HG03565 (cell line): ENCODE results near the gene ANGPTL1.

Experiments used
- ATAC-seq: cut with Tn5 transposase; IDR thresholded peaks from one replicate; pipeline ENCODE4 v1.9.1; 2021; ENCODE audit warnings: mild to moderate bottlenecking, moderate library complexity; ENCODE audit not compliant: unreplicated experiment

The ANGPTL1 gene

DNA sequence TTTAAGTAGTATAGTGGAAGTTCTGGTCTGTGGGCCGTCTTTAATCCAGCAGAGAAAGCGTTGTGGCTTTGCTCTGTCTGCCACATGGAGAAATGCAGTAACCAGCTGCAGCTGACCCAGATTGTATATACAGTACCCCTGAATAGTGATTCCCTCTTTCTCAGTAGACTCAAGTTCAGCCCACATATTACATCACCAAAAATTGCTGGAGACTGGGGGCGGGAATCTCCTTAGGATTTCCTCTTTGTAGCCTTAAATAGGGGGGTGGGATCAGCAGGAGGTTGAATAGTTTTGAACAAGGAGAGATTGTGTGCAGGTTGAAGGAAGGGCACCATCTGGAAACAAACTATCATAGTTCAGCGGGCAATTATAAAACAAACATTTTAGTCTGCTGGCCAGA lies at the start of gene ANGPTL1:
Gene ANGPTL1 (minus strand): TSS at position 134 of the 400 bp plus-strand sequence. CDS start 5,301 bp downstream, outside the sequence.
- no peak for ATAC-seq

DNA sequence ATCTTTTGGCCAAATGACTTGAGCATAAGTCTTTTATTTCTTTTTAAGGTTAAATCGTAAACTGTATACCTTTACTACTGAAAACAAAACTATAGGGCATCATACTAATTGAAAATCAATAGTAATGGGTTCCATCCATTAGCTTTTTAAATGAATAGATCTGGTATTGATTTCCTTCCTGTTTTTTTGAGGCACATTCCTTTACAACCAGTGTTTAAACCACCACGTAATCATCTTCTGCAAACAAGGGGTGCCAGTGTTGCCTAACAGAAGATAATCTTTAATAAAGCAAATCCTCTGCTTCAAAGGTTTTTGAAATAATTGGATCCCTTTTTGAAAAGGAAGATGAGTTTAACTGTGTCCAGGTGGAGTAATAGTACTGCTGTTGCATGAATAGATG lies 48.7 kb upstream of the ANGPTL1 start:
- ATAC-seq = no peak

DNA sequence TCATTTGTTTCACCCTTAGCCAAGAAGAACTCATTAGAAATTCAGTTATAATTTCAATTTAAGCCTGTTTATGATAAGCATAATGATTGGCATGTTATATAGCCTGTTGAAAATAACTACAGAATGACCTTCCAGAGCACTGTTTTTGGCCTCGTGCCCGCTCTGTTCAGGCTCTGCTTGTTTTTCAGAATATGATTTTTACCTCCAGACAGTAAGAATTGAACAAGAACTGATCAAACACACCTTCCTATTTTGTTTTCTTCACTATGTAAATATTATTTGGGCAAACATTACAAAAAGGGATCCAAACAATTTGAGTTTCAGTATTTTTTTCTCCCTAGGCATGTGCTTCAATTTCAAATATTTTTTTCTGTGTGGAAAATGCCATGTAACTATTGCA lies 48.1 kb upstream of the ANGPTL1 start:
- ATAC-seq = no peak

- no peak for ATAC-seq
Observed at GRCh38 chr1:178918308-178918707, 47.4 kb upstream of the ANGPTL1 start.

- no peak for ATAC-seq
Observed at GRCh38 chr1:178916448-178917174, 45.7 kb upstream of the ANGPTL1 start.

DNA sequence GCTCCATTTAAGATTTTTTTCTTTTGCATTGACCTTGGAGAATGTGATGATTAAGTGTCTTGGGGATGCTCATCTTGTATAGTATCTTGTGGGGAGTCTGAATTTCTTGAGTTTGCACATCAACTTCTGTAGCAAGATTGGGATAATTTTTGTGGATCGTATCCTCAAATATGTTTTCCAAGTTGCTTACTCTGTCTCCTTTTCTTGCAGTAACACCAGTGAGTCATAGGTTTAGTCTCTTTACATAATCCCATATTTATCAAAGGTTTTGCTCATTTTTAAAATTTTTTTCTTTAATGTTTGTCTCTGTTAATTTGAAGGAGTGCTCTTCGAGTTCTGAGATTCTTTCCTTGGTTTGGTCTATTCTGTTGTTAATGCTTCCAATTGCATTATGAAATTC lies 41.7 kb upstream of the ANGPTL1 start:
- ATAC-seq = no peak

GRCh38 chr1:178910023-178910422 lies 39.1 kb upstream of the ANGPTL1 start:
- ATAC-seq = no peak

GRCh38 chr1:178908358-178908757 lies 37.5 kb upstream of the ANGPTL1 start:
- ATAC-seq = no peak

DNA sequence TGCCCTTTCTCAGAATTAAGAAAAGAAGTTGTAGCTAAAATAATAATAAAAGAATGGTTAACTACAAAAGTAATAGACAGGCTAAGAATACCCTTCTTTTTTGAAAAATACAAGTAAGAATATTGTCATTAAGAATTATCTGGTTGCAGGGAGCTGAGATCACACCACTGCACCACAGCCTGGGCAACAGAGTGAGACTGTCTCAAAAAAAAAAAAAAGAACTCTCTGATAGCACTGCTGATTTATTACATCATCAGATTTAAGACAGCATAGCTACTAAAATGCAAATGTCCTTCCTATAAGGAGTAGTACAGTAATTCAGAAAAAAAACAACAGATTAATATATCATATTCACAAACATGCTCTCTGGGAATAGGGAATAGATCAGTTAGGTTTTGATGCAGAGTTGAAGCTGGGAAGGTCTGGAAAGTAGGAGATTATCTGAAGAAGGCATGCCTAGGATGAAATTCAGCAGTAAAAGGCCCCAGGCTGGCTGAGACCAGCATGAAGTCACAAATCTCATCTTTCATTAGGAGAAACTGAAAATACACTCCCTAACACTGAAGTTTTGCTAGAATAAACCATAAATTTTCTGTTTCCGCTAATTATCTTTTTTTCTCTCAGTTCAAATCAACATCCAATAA lies 30.7 kb upstream of the ANGPTL1 start:
- ATAC-seq = no peak

DNA sequence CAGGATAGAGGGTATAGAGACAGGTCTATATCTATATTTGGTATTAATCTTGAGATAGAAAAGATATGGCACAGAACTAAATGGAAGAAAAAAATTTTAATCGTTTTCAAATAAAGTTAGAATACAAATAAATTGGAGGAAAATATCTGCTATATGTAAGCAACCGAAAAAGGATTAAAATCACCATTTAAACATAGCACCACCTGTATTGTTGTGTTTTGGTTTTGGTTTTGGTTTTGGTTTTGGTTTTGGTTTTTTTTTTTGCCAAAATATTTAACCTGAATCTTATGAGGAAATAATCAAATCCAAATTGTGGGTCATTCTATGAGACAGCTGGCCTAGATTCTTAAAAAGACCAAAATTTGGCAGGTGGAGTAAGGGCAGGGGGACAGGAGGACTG lies 28.5 kb upstream of the ANGPTL1 start:
- no peak for ATAC-seq

DNA sequence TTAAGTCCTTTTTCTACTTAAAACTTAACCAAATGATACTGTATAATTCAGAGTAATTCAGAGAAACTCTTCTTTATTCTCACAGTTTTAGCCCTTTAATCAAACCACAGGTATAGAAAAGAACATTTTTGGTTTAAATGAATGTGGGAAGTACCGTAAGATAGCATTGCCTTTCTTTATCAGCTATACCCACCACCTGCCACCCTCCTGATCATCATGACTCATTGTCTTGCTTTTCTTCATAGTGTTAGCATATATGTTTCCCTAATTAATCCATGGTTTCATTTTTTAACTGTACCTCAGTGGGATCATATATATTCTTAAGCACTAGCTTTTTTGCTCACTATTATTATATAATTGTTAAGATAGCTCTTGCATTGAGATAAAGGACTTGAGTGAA lies 27.5 kb upstream of the ANGPTL1 start:
- ATAC-seq = no peak

- ATAC-seq = no peak
Observed at GRCh38 chr1:178895928-178896327, 25.1 kb upstream of the ANGPTL1 start.

- no peak for ATAC-seq
Observed at GRCh38 chr1:178886551-178886950, 15.7 kb upstream of the ANGPTL1 start.

DNA sequence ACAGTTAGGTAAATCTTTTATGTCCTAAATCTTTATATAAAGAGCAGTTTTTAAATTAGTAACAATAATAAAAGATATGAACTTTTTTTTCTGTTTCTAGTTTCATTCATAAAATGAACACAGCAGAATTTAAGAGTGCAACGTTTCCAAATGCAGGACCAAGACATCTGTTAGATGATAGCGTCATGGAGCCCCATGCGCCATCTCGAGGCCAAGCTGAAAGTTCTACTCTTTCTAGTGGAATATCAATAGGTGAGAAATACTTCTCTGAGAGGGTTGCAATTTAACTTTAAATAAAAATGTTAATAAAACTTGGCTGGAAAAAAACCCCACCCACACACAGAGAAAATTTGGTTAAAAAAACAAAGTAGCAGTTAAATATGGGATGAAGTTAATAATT lies 15.0 kb upstream of the ANGPTL1 start:
- no peak for ATAC-seq

DNA sequence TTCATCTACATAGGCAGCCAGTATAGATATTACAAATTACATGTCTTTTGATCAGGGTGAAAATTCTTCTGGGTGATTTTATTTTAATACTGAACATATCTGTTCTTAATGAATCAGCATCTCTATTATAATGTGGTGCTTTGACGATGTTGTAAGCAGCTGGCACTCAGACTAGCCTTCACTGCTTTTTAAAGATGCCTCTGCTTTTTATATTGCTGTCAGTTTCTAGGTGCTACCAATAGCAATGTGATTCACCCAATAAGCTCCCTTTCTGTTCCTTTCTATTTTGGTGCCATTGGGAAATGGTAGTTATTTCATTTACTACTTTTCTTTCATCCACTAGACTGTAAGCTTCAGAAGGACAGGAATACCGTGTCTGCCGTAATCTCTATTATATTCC lies 11.1 kb upstream of the ANGPTL1 start:
- ATAC-seq = no peak

GRCh38 chr1:178877896-178878295 lies 7.0 kb upstream of the ANGPTL1 start:
- ATAC-seq = no peak

DNA sequence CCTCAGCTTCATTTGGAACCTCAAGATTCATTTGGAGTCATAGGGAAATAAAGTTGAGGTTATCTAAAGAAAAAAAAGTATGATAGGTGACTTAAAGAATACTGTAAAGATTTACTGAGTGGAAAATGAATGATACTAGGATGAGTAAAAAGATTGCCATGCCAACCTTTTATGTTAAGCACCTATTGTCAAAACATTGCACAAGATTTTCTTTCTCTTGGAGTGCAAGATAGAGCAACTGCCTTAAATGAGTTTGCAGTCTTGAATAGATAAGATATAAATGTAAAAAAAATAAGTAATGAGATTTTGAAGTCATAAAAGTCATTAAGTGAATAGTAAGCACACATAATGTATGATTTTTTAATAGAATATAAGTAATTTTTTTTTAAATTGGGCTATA lies 5.1 kb upstream of the ANGPTL1 start:
- ATAC-seq = no peak

- no peak for ATAC-seq
Observed at GRCh38 chr1:178874966-178875365, 4.1 kb upstream of the ANGPTL1 start.

GRCh38 chr1:178871551-178872320 lies 859 bp upstream of the ANGPTL1 start:
- ATAC-seq = no peak

- no peak for ATAC-seq
Observed at GRCh38 chr1:178870221-178870620, 656 bp downstream of the ANGPTL1 start.

DNA sequence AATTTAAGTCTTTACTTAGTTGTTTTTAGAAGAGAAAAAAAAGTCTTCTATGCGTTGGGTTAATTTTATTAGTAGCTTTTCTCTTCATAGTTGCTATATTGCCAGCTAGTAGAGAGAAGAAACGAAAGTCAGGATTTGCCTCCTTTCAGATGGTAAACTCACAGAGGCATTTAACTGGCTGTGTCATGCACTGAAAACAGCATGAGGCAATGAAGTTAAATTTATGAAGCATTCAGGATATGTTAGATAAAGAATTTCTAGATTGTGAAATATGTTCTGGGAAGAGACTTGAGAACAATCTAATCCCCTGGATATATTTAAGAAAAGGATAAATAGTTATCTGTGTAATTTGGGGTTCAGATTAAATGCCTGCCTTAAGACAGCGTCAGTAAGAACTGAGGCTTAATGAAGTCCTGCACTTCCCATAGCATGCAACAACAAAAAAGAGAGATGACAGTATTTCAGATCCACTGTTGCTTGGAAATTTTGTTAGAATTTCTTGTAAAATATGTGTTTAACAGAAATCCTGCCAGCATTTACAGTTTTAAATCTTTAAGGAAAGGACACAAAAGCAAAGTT lies 1.7 kb downstream of the ANGPTL1 start:
- ATAC-seq = no peak

- ATAC-seq = no peak
Observed at GRCh38 chr1:178868706-178869105, 2.2 kb downstream of the ANGPTL1 start.
